ENCODE measurements around the gene KCNA1. TPM values are rescaled to one million over a fixed set of nuclear protein-coding genes. Genes with fewer than 3 reads are reported as not detected.

Gene KCNA1
- polyA plus RNA-seq, 1 donor (not counting 4 experiments of a cell fraction or from before 2014, with no cell fraction given): not detected

DNA sequence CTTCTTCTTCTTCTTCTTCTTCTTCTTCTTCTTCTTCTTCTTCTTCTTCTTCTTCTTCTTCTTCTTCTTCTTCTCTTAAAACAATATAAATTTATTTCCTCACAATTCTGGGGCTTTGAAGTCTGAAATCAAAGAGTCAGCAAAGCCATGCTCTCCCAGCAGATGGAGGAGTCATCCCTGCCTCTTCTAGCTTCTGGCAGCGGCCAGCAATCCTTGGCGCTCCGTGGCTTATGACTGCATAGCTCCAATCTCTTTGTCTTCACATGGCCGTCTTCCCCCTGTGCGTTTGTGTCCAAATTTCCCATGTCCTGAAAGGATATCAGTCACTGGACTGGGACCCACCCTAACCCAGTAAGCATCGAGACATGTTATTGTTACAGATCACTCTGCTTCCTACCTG lies 22.9 kb downstream of the KCNA1 start:
- dilution Hi-C loops (cut with MboI; ENCODE audit: extremely low pct_ligation_motif_present, low sequenced_read_pairs): no loop called here
- no peak for FAIRE-seq

DNA sequence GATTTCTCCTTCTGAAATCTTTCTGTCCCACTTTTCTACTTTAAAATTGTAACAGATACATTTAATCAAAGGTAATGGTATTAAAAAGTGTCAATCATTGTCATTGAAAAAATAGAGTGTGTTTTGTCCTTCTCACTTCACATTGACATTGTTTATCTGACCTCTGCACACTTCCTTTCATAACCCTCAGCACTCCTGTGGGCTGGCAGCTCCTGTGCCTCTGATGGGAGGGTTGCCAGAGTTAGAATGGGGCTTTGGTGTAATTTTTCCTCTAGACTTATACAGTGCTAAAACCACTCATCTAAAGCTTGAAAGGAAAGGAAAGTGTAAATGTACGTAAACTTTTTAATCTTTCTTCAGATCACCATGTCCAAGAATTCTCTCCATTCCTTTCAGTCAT lies 23.7 kb downstream of the KCNA1 start:
- no peak overlapping the region for H2AFZ ChIP-seq (ENCODE audit: control insufficient read depth, low read length)
- H3K4me2 ChIP-seq (ENCODE audit: control insufficient read depth, extremely low read depth, insufficient read depth, low read depth, low read length): no peak overlapping the region
- no peaks in the 10 kb centered on the region for H3K36me3 ChIP-seq (ENCODE audit: control insufficient read depth in 2 of 2, extremely low read depth in 1 of 2, insufficient read depth in 2 of 2, low read length in 2 of 2)
- peaks cover 2% of the 10 kb centered on the region for H3K27me3 ChIP-seq (ENCODE audit: control insufficient read depth, extremely low read depth, insufficient read depth, low read length)
- H3K9me1 ChIP-seq (ENCODE audit: control insufficient read depth, extremely low read depth, insufficient read depth, low read length): no peaks in the 10 kb centered on the region
- H3K79me2 ChIP-seq (ENCODE audit: control insufficient read depth, insufficient read depth, low read length): no peaks in the 10 kb centered on the region
- H3K4me1 ChIP-seq (ENCODE audit: control insufficient read depth, extremely low read depth, insufficient read depth, low read length): peaks cover 5% of the 10 kb centered on the region
- no peak overlapping the region for H3K27ac ChIP-seq (ENCODE audit: control insufficient read depth, insufficient read depth, low read length)
- TF ChIP-seq, protein P1, sequence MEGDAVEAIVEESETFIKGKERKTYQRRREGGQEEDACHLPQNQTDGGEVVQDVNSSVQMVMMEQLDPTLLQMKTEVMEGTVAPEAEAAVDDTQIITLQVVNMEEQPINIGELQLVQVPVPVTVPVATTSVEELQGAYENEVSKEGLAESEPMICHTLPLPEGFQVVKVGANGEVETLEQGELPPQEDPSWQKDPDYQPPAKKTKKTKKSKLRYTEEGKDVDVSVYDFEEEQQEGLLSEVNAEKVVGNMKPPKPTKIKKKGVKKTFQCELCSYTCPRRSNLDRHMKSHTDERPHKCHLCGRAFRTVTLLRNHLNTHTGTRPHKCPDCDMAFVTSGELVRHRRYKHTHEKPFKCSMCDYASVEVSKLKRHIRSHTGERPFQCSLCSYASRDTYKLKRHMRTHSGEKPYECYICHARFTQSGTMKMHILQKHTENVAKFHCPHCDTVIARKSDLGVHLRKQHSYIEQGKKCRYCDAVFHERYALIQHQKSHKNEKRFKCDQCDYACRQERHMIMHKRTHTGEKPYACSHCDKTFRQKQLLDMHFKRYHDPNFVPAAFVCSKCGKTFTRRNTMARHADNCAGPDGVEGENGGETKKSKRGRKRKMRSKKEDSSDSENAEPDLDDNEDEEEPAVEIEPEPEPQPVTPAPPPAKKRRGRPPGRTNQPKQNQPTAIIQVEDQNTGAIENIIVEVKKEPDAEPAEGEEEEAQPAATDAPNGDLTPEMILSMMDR (optimal IDR thresholded peaks at IDR 0.05 in 1 of 3, IDR thresholded peaks at IDR 0.05 in 1 of 3, conservative IDR thresholded peaks at IDR 0.05 in 1 of 3; ENCODE audit: extremely low read depth in 1 of 3, insufficient read depth in 2 of 3, low read length in 3 of 3): no peak
- no peak for TF ChIP-seq EZH2 (IDR thresholded peaks at IDR 0.05; ENCODE audit: low read length)
- no peak for FAIRE-seq
- DNase-seq (ENCODE audit: low read depth, low spot score): no peak
- H3K9ac ChIP-seq (ENCODE audit: control insufficient read depth, extremely low read depth, insufficient read depth, low read length): no peak overlapping the region
- H4K20me1 ChIP-seq (ENCODE audit: control insufficient read depth, extremely low read depth, insufficient read depth, low read length): no peaks in the 10 kb centered on the region
- dilution Hi-C loops (cut with MboI; ENCODE audit: extremely low pct_ligation_motif_present, low sequenced_read_pairs): no loop called here
- no peaks in the 10 kb centered on the region for H3K9me3 ChIP-seq (ENCODE audit: control insufficient read depth, low read depth, low read length)
- H3K4me3 ChIP-seq (ENCODE audit: control insufficient read depth in 2 of 3, extremely low read depth in 1 of 3, insufficient read depth in 2 of 3, low read depth in 1 of 3, low read length in 3 of 3): no peak overlapping the region

More for the DNA sequence above, 22.9 kb downstream of the KCNA1 start:
- no peak overlapping the region for H3K27ac ChIP-seq (ENCODE audit: control insufficient read depth, insufficient read depth, low read length)
- H3K79me2 ChIP-seq (ENCODE audit: control insufficient read depth, insufficient read depth, low read length): no peaks in the 10 kb centered on the region
- DNase-seq (ENCODE audit: low read depth, low spot score): no peak
- no peaks in the 10 kb centered on the region for H3K9me1 ChIP-seq (ENCODE audit: control insufficient read depth, extremely low read depth, insufficient read depth, low read length)
- TF ChIP-seq EZH2 (IDR thresholded peaks at IDR 0.05; ENCODE audit: low read length): no peak
- TF ChIP-seq, protein P1 (optimal IDR thresholded peaks at IDR 0.05 in 1 of 3, IDR thresholded peaks at IDR 0.05 in 1 of 3, conservative IDR thresholded peaks at IDR 0.05 in 1 of 3; ENCODE audit: extremely low read depth in 1 of 3, insufficient read depth in 2 of 3, low read length in 3 of 3): no peak
- H3K4me1 ChIP-seq (ENCODE audit: control insufficient read depth, extremely low read depth, insufficient read depth, low read length): peaks cover 5% of the 10 kb centered on the region
- no peak overlapping the region for H3K4me3 ChIP-seq (ENCODE audit: control insufficient read depth in 2 of 3, extremely low read depth in 1 of 3, insufficient read depth in 2 of 3, low read depth in 1 of 3, low read length in 3 of 3)
- no peak overlapping the region for H2AFZ ChIP-seq (ENCODE audit: control insufficient read depth, low read length)
- H3K27me3 ChIP-seq (ENCODE audit: control insufficient read depth, extremely low read depth, insufficient read depth, low read length): peaks cover 6% of the 10 kb centered on the region
- no peak overlapping the region for H3K4me2 ChIP-seq (ENCODE audit: control insufficient read depth, extremely low read depth, insufficient read depth, low read depth, low read length)
- H3K9me3 ChIP-seq (ENCODE audit: control insufficient read depth, low read depth, low read length): no peaks in the 10 kb centered on the region
- H4K20me1 ChIP-seq (ENCODE audit: control insufficient read depth, extremely low read depth, insufficient read depth, low read length): no peaks in the 10 kb centered on the region
- no peak overlapping the region for H3K9ac ChIP-seq (ENCODE audit: control insufficient read depth, extremely low read depth, insufficient read depth, low read length)
- no peaks in the 10 kb centered on the region for H3K36me3 ChIP-seq (ENCODE audit: control insufficient read depth in 2 of 2, extremely low read depth in 1 of 2, insufficient read depth in 2 of 2, low read length in 2 of 2)
